Measurements from ENCODE around the gene BAG2.

The BAG2 gene

DNA sequence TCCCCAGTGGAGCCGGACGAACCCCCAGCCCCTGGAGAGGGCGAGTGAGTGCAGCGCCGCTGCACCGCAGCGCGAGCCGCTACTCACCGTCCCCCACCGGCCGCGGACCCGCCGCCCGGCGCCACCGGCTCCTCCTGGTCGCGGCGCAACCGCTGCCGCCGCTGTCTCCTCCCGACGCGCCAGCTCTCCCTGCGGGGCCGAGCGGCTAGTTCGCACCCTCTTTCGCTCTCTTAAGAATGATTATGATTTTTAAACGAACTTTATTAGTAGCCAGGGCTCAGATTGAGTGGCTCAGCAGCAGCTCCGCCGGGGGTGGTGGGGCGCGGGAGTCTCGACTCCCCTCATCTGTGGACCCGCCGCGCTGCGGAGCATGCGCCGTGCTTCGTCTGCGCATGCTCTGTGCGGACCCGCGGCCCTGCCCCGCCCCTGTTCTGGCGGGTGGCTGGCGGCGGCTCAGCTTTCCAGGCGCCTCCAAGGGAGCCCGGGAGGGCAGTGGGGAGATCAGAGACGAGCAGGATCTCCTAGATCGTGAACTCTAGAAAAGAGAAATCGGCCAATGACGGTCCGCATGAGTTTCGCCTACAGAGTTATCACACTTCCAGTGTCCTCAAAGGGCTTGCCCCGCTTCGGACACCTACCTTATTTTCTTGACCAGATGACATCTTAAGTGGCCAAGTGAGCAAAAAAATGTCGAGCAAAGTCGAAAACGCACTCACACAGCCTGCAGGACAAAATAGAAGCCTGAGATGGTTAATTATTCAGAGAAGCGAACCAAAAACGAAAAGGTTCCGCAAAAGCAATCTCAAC is 50.0 kb downstream of the BAG2 start, which contains the start of gene RAB23:
TSS of gene RAB23 (minus strand) at position 372 of the 807 bp plus-strand sequence. CDS start 11,927 bp downstream, outside the sequence.
- peak; percentile 88 for DNase-seq (ENCODE audit: low spot score)

DNA sequence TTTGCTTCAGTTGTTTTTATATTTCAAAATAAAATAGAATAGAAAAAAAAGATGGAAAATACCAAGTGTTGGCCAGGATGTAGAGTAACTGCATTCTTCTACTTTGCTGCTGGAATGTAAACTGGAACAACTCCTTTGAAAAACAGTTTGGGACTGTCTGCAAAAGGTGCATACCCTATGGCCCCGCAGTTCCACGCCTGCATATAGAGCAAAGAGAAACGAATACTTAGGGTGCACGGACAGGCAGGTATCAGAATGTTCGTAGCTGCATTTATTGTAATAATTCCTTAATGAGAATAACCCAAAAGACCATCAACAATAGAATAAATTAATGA is 50.6 kb downstream of the BAG2 start:
- DNase-seq (ENCODE audit: low spot score) = no peak

DNA sequence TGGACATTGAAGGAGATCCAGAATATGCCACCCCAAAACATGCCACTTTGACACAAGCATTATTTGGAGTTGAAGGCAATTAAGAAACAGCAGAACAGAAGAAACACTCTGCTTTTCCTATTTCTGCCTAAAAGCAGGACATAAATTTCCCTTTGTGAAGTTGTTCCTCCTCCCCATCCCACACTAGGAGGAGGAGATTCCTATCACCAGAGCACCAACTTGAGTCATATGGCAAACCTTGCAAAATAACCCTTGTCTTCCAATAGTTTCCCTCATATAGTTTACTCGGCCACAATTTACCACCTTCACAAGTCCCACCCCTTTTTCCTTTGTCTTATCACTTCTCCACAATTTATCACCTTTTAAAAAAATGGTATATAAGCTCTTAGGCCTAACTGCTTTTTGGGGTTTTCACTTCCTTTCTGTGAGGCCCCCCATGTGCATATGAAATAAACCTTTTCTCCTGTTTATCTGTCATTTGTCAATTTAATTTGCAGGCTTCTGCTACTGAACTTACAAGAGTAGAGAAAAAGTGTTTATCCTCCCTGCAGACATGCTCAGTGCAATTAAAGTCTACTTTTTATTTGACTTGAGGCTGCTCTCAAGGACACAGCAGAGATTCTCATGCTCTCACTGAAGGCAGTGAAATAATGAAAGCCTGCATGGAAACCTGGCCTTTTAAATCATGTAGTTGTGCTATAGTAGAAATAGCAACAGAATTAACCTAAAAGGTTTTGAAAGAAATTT is 52.8 kb downstream of the BAG2 start:
- DNase-seq (ENCODE audit: low spot score) = no peak

DNA sequence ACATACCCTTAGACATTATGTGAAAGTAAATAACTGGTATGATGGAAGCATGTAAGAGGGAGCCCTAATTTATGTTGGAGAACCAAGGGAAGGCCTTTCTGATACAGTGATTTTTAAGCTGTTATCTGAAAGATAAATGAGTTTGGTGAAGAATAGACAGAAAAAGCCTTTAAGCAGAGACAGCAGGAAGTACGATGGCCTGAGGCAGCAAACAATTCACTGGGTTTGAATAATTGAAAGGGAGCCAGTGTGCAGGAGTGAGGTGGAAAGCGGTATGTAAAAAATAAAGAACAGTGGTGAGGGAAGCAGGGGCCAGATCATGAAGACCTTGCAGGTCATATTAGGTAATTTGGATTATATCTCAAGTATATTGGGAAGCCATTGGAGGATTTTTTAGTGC is 54.1 kb downstream of the BAG2 start:
- no peak for DNase-seq (ENCODE audit: low spot score)

Measured in NAMALWA (cell line).